ENCODE data around the gene SMARCD3. TPM values are rescaled to one million over a fixed set of nuclear protein-coding genes. Genes with fewer than 3 reads are reported as not detected.

Gene SMARCD3
- total and polyA plus RNA-seq, 2 experiments from 2014 or later: 3.3 to 4.0 TPM

DNA sequence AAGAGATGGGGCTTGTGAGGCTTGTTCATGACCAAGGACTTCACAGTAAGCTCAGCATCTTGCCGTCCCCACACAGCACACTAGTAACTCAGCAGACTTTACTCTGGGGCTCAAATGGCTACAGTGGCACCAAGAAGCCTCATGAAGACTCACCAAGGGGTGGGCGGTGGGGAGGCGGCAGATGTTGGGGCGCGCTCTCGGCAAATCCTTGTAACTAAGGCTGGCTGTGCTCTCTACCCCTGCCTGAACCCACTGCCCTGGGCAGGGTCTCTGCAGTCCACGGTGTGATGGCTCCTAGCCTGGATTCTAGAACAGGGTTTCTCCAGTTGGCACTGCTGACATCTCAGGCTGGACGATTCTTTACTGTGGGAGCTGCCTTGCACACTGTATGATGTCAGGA is 12.4 kb upstream of the SMARCD3 start:
- no peaks in the 10 kb centered on the region for H4K20me1 ChIP-seq (replicated peaks; ENCODE audit: insufficient read depth)
- no peak overlapping the region for H3K27ac ChIP-seq (ENCODE audit: low read depth)
- H3K4me1 ChIP-seq (ENCODE audit: insufficient read depth): no peaks in the 10 kb centered on the region
- H3K27ac Mint-ChIP-seq: no peak overlapping the region
- no peaks in the 10 kb centered on the region for H3K9me2 ChIP-seq (ENCODE audit: insufficient read depth)
- ATAC-seq (no peak), DNase-seq (ENCODE audit: low spot score) (no peak)
- peaks cover 15% of the 10 kb centered on the region for H3K27me3 Mint-ChIP-seq (ENCODE audit: insufficient read depth, low read depth, poor library complexity)
- no peaks in the 10 kb centered on the region for H3F3A ChIP-seq (replicated peaks; ENCODE audit: low read depth)
- H3K4me2 ChIP-seq: no peak overlapping the region
- peaks cover 10% of the 10 kb centered on the region for H3K4me1 Mint-ChIP-seq
- H3K79me2 ChIP-seq (replicated peaks; ENCODE audit: insufficient read depth): no peaks in the 10 kb centered on the region
- H3K4me3 ChIP-seq: no peak overlapping the region
- H2AFZ ChIP-seq: no peak overlapping the region
- H3K36me3 ChIP-seq (ENCODE audit: insufficient read depth): no peaks in the 10 kb centered on the region
- TF ChIP-seq POLR2AphosphoS5 (IDR thresholded peaks at IDR 0.05; ENCODE audit: low read depth): no peak
- no peak for TF ChIP-seq CREB1 (CRISPR knock-in tag; IDR thresholded peaks at IDR 0.05; ENCODE audit: low read depth)
- TF ChIP-seq EZH2phosphoT487 (IDR thresholded peaks at IDR 0.05; ENCODE audit: unreplicated experiment): no peak
- no peak for TF ChIP-seq STAT1 (IDR thresholded peaks at IDR 0.05; ENCODE audit: unreplicated experiment)
- TF ChIP-seq, protein P1, sequence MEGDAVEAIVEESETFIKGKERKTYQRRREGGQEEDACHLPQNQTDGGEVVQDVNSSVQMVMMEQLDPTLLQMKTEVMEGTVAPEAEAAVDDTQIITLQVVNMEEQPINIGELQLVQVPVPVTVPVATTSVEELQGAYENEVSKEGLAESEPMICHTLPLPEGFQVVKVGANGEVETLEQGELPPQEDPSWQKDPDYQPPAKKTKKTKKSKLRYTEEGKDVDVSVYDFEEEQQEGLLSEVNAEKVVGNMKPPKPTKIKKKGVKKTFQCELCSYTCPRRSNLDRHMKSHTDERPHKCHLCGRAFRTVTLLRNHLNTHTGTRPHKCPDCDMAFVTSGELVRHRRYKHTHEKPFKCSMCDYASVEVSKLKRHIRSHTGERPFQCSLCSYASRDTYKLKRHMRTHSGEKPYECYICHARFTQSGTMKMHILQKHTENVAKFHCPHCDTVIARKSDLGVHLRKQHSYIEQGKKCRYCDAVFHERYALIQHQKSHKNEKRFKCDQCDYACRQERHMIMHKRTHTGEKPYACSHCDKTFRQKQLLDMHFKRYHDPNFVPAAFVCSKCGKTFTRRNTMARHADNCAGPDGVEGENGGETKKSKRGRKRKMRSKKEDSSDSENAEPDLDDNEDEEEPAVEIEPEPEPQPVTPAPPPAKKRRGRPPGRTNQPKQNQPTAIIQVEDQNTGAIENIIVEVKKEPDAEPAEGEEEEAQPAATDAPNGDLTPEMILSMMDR (conservative IDR thresholded peaks at IDR 0.05; ENCODE audit: low read depth in 2 of 2): no peak
- TF ChIP-seq, protein P2, sequence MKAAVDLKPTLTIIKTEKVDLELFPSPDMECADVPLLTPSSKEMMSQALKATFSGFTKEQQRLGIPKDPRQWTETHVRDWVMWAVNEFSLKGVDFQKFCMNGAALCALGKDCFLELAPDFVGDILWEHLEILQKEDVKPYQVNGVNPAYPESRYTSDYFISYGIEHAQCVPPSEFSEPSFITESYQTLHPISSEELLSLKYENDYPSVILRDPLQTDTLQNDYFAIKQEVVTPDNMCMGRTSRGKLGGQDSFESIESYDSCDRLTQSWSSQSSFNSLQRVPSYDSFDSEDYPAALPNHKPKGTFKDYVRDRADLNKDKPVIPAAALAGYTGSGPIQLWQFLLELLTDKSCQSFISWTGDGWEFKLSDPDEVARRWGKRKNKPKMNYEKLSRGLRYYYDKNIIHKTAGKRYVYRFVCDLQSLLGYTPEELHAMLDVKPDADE (IDR thresholded peaks at IDR 0.05): no peak
- no peak for TF ChIP-seq NANOG (IDR thresholded peaks at IDR 0.05; ENCODE audit: borderline replicate concordance)
- TF ChIP-seq, protein P3, sequence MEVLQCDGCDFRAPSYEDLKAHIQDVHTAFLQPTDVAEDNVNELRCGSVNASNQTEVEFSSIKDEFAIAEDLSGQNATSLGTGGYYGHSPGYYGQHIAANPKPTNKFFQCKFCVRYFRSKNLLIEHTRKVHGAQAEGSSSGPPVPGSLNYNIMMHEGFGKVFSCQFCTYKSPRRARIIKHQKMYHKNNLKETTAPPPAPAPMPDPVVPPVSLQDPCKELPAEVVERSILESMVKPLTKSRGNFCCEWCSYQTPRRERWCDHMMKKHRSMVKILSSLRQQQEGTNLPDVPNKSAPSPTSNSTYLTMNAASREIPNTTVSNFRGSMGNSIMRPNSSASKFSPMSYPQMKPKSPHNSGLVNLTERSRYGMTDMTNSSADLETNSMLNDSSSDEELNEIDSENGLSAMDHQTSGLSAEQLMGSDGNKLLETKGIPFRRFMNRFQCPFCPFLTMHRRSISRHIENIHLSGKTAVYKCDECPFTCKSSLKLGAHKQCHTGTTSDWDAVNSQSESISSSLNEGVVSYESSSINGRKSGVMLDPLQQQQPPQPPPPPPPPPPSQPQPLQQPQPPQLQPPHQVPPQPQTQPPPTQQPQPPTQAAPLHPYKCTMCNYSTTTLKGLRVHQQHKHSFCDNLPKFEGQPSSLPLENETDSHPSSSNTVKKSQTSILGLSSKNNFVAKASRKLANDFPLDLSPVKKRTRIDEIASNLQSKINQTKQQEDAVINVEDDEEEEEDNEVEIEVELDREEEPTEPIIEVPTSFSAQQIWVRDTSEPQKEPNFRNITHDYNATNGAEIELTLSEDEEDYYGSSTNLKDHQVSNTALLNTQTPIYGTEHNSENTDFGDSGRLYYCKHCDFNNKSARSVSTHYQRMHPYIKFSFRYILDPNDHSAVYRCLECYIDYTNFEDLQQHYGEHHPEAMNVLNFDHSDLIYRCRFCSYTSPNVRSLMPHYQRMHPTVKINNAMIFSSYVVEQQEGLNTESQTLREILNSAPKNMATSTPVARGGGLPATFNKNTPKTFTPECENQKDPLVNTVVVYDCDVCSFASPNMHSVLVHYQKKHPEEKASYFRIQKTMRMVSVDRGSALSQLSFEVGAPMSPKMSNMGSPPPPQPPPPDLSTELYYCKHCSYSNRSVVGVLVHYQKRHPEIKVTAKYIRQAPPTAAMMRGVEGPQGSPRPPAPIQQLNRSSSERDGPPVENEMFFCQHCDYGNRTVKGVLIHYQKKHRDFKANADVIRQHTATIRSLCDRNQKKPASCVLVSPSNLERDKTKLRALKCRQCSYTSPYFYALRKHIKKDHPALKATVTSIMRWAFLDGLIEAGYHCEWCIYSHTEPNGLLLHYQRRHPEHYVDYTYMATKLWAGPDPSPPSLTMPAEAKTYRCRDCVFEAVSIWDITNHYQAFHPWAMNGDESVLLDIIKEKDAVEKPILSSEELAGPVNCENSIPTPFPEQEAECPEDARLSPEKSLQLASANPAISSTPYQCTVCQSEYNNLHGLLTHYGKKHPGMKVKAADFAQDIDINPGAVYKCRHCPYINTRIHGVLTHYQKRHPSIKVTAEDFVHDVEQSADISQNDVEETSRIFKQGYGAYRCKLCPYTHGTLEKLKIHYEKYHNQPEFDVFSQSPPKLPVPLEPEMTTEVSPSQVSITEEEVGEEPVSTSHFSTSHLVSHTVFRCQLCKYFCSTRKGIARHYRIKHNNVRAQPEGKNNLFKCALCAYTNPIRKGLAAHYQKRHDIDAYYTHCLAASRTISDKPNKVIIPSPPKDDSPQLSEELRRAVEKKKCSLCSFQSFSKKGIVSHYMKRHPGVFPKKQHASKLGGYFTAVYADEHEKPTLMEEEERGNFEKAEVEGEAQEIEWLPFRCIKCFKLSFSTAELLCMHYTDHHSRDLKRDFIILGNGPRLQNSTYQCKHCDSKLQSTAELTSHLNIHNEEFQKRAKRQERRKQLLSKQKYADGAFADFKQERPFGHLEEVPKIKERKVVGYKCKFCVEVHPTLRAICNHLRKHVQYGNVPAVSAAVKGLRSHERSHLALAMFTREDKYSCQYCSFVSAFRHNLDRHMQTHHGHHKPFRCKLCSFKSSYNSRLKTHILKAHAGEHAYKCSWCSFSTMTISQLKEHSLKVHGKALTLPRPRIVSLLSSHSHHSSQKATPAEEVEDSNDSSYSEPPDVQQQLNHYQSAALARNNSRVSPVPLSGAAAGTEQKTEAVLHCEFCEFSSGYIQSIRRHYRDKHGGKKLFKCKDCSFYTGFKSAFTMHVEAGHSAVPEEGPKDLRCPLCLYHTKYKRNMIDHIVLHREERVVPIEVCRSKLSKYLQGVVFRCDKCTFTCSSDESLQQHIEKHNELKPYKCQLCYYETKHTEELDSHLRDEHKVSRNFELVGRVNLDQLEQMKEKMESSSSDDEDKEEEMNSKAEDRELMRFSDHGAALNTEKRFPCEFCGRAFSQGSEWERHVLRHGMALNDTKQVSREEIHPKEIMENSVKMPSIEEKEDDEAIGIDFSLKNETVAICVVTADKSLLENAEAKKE (CRISPR knock-in tag; IDR thresholded peaks at IDR 0.05): no peak
- TF ChIP-seq, protein P4, sequence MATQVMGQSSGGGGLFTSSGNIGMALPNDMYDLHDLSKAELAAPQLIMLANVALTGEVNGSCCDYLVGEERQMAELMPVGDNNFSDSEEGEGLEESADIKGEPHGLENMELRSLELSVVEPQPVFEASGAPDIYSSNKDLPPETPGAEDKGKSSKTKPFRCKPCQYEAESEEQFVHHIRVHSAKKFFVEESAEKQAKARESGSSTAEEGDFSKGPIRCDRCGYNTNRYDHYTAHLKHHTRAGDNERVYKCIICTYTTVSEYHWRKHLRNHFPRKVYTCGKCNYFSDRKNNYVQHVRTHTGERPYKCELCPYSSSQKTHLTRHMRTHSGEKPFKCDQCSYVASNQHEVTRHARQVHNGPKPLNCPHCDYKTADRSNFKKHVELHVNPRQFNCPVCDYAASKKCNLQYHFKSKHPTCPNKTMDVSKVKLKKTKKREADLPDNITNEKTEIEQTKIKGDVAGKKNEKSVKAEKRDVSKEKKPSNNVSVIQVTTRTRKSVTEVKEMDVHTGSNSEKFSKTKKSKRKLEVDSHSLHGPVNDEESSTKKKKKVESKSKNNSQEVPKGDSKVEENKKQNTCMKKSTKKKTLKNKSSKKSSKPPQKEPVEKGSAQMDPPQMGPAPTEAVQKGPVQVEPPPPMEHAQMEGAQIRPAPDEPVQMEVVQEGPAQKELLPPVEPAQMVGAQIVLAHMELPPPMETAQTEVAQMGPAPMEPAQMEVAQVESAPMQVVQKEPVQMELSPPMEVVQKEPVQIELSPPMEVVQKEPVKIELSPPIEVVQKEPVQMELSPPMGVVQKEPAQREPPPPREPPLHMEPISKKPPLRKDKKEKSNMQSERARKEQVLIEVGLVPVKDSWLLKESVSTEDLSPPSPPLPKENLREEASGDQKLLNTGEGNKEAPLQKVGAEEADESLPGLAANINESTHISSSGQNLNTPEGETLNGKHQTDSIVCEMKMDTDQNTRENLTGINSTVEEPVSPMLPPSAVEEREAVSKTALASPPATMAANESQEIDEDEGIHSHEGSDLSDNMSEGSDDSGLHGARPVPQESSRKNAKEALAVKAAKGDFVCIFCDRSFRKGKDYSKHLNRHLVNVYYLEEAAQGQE (IDR thresholded peaks at IDR 0.05; ENCODE audit: unreplicated experiment): no peak
- no peak for TF ChIP-seq EZH2 (IDR thresholded peaks at IDR 0.05; ENCODE audit: low read depth, unreplicated experiment)
- no peak for TF ChIP-seq JUNB (IDR thresholded peaks at IDR 0.05; ENCODE audit: unreplicated experiment)
- no peak for TF ChIP-seq ZNF331 (CRISPR knock-in tag; IDR thresholded peaks at IDR 0.05; ENCODE audit: low read depth)
- TF ChIP-seq ZNF114 (CRISPR knock-in tag; IDR thresholded peaks at IDR 0.05): no peak
- H3K36me3 Mint-ChIP-seq (ENCODE audit: low read depth): no peaks in the 10 kb centered on the region
- no peak overlapping the region for H3K4me3 Mint-ChIP-seq
- H3K27me3 ChIP-seq (ENCODE audit: insufficient read depth): no peaks in the 10 kb centered on the region
- H3K9me3 Mint-ChIP-seq: no peaks in the 10 kb centered on the region

All from GM23338 (cell line).